GM19238 (cell line): Measurements from ENCODE around the gene PTPRN2.
"Not testable (repeated sequence)": the region's sequence is repeated elsewhere in the genome, so short reads cannot be mapped to it uniquely, and the experiment has no call there.

Source experiments
- DNase-seq: peaks from one replicate; pipeline ENCODE4 v3.0.0; 2011; ENCODE audit warnings: low spot score; ENCODE audit not compliant: insufficient read length

Gene PTPRN2

GRCh38 chr7:157985636-157986035 is 602.0 kb downstream of the PTPRN2 start:
- DNase-seq, result no peak

DNA sequence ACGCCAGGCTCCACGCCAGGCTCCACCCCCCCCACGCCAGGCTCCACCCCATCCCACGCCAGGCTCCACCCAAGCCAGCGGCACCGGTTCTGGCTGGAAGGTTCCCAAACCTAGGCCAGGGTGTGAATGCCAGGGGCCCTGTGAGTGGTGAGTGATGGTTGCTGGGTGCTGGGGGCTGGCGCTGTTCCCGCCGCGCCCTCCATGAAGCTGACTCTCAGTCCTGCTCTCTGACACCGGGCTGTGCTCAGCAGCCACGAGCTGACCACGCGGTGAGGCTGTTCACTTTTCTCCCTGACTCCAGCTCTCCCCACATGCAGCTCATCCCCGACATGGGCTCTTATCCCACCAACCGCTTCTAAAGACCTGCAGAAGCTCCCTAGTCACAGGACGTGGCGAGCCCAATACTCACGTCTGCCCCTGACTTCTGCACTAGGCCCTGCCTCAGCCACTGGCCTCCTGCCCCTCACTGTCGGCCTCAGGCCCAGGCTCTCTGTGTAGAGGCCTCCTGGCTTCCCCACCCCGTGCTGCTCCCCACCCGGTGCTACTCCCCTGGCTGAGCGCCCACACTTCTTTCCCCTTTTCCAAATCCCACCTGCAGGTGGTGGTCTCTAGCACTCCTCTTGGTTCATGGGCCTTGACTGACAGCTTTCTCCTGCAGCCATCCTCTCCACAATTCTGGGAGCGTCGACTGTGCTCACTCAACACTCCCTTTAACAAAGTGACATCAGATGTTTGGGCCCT is 603.0 kb downstream of the PTPRN2 start:
- no peak for DNase-seq

DNA sequence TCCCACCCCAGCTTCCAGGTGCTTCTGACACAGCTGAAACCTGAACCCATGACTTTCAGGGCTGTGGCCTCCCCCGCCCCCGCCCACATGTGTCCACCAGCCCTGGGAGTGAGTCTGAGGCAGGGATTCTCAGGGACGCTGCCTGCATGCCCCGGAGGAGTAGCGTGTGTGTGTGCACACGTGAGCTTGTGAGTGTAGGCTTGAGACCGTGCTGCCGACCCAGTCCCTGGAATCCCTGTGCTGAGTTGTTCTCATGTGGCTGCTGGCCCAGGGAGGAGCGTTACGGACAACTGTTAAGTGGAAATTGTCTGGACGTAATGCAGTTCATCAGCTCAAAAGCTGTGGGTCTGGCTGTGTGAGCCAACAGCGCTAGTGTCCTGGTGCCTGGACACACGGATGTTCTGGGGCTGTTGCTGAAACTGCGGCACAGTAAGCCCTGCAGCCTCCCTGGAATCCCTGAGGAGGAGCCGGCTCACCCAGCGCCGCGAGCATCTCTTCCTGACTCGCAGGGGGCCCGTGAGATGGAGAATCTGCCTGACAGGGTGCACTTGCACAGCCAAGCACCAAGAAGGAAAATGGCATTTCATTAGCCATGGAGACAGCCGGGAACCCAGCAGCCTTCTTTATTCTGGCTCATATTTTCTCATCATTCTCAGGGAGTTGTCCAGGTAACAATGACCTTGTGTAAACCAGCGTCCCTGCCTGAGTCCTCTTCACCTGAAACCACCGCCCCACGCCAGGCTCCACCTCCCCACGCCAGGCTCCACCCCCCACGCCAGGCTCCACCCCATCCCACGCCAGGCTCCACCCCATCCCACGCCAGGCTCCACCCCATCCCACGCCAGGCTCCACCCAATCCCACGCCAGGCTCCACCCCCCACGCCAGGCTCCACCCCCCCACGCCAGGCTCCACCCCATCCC is 603.9 kb downstream of the PTPRN2 start:
- DNase-seq, result no peak

DNA sequence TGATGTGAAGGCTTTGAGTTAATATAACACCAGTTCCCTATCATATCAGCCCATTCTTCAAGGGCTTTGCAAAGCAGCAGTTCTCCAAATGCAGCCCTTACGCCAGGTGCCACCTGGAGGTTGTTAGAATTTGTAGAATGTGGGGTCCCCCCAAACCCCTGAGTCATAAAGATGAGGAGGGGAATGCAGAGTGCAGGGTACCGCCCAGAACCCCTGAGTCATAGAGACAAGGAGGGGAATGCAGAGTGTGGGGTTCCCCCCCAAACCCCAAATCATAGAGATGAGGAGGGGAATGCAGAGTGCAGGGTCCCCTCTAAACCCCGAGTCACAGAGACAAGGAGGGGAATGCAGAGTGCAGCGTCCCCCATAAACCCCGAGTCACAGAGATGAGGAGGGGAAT is 605.8 kb downstream of the PTPRN2 start:
- no peak for DNase-seq

DNA sequence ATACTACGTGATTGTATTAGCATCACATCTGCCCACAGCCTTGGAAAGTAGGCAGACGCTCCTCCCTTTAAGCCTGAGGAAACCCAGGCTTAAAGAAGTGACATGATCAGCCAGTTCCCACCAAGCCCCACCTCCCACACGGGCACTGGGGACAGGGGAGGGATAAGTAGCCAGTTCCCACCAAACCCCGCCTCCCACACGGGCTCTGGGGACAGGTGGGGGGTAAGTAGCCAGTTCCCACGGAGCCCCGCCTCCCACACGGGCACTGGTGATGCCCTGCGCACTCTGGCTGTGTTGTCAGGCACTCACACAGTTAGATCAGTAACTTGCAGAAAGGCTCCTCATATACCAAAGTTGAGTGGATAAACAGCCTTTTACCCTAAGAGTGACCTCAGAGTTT is 606.8 kb downstream of the PTPRN2 start:
- no peak for DNase-seq

- DNase-seq, result not testable (repeated sequence)
Observed at GRCh38 chr7:157980341-157980731, 607.3 kb downstream of the PTPRN2 start.

- no peak for DNase-seq
Observed at GRCh38 chr7:157979636-157980340, 607.8 kb downstream of the PTPRN2 start.

DNA sequence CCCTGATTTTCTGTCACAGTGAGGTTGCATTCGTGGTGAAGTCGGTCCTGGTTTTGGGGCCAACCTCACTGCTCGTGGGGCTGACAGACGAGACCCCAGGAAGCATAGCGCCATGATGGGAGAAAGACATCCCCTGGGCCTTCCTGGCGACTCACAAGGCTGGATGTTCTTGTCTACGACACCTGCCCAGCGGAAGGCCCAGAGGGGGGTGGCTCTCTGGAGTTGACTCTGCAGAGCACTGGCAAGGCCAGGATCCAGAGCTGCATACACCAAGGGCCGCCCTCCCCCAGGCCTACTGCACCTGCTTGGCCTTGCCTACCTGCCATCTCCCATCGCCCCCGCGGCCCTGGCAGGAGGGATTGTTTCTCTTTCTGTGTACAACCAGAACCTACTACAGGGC is 608.9 kb downstream of the PTPRN2 start:
- DNase-seq, result no peak

DNA sequence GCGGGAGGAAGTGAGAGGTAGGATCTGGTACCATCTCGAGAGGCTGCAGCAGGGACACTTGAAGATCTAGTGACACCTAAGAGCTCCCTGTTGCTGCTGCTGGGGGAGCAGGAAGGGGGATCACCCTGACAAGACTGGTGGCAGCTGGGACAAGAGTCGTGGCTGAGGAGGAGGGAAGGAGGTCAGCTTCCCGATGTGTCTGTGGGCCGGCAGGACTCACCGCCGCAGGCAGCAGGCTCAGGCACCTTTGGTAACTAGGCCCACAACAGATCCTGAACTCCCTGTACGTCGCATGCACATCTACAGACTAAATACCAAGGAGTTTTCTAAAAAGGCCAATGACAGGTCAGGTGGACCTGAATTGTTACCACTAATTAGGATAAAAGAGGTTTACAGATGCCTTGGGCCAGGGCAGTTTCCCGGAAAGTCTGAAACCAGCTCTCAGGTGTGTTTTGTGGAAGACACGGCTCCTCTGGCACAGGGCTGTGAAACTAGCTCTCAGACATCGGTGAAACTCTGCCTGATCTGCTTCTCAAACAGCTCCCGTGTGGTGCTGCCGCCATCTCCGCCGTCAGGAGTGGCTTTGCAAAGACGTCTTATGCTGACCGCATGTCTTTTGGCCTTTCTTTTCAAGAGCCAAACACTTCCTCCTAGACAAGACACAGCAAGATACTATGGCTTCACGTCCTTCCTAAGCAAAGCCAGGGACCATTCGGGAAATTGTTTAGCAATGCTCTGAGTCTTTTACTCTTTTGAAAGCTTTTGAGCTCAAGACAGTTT is 609.7 kb downstream of the PTPRN2 start:
- DNase-seq, result no peak

DNA sequence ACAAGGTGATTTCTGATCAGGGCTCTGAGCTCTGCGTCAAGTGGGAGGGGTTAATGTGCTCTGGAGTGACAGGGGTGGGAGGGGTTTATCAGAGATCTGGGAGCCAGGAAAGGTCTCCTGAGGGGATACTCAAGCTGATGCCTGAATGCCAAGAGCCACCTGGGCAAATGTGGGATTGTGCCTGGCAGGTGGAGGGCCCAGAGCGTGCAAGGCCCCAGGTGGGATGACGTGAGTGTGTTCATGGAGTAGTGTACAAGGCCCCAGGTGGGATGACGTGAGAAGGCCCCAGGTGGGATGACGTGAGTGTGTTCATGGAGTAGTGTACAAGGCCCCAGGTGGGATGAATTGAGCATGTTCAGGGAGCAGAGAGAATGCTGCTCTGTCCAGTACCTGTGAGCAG is 610.3 kb downstream of the PTPRN2 start:
- no peak for DNase-seq

- DNase-seq, result no peak
Observed at GRCh38 chr7:157976406-157976805, 611.2 kb downstream of the PTPRN2 start.

DNA sequence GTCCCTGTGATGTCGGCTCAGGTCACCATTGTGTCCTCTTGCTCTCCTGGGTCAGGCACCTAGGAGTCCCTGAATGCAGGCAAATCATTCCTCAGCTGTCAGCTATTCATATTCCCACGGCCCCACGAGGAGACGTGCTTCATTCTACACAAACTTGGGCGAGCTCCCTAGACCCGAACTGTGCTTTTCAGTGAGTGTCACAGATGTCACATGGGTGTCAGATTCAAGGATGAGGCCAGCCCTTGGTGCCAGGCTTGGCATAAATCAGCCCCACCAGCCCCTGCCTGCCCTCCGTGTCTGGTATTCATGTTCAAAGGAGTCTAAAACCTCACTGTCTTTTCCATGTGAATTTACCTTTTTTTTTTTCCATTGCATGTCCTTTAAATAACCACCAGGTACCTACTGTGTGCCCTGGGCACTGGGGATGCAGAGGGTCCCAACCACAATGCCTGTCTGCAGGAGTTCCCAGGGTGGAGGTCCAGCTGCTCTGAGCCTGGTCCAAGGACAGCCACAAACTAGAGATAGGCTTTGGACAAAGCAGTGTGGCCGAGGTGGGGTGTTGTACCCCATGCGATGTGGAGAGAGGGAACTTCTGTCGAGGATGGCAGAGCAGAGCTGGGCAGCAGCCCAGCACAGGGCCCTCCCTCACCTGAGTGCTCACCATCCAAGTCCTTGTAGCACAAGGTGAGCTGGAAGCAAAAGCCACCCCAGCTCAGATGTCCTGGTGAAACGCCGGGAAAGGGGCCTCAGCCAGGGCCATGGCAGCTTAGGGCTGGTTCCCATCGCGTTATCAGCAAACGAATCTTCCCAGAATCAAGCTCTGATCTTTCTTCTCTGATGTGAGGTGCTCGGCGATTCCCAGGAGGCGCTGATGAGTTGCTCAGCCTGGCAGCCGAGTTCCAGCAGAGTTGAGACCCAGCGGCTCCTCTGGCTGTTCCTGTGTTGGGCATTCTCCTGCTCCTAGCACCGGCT is 611.9 kb downstream of the PTPRN2 start:
- DNase-seq, result no peak

DNA sequence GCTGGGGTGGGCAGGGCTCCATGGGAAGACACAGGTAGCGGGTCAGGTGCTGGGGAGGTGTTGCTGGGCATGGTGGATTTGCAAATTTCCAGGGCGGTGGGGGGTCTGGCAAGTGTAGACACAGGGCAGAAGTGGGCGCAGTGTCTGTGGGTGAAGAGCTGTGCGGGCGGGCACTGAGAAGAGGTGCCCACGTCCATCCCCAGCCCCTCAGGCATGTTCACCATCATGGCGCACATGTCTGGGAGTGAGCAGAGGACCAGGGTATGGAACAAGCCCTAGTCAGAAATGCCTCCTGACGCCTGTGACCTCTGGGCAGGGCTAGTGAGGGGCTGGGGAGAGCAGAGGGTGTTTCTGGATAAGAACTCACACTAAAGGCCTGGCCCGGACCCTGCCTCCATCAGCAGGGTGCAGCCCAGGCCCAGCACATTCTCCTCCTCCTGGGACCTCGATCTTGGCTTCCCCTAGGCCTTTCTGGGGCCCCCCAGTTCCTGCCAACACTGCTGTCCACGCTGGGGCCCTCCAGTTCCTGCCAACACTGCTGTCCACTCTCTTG is 612.9 kb downstream of the PTPRN2 start:
- DNase-seq, result no peak

GRCh38 chr7:157973971-157974677 is 613.5 kb downstream of the PTPRN2 start:
- no peak for DNase-seq

GRCh38 chr7:157972914-157973313 is 614.7 kb downstream of the PTPRN2 start:
- no peak for DNase-seq

- no peak for DNase-seq
Observed at GRCh38 chr7:157971501-157971900, 616.1 kb downstream of the PTPRN2 start.

DNA sequence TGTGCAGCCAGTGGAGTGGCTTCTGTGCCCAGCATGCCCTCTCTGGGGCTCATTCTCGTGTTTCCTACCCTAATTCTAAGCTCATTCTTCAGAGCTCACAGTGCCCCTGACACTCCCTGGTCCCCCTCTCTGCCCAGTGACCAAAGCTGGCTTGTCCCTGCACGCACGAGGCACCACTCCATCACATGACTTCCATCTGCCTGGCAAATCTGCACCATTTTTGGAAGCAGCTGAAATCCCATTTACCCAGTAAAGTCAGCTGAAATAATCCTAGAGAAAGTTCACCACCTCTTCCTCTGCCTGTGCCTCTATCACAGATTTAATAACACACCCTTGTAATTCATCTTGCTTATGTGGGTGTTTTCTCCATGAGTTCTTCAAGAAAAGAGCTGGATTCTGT is 616.9 kb downstream of the PTPRN2 start:
- DNase-seq, result no peak

GRCh38 chr7:157969995-157970394 is 617.6 kb downstream of the PTPRN2 start:
- DNase-seq, result no peak

- DNase-seq, result no peak
Observed at GRCh38 chr7:157966490-157966889, 621.1 kb downstream of the PTPRN2 start.
